ENCODE data around the gene TBC1D17.
A peak's percentile ranks its signal among the peaks of the same experiment; 100 is the strongest.

The TBC1D17 gene

DNA sequence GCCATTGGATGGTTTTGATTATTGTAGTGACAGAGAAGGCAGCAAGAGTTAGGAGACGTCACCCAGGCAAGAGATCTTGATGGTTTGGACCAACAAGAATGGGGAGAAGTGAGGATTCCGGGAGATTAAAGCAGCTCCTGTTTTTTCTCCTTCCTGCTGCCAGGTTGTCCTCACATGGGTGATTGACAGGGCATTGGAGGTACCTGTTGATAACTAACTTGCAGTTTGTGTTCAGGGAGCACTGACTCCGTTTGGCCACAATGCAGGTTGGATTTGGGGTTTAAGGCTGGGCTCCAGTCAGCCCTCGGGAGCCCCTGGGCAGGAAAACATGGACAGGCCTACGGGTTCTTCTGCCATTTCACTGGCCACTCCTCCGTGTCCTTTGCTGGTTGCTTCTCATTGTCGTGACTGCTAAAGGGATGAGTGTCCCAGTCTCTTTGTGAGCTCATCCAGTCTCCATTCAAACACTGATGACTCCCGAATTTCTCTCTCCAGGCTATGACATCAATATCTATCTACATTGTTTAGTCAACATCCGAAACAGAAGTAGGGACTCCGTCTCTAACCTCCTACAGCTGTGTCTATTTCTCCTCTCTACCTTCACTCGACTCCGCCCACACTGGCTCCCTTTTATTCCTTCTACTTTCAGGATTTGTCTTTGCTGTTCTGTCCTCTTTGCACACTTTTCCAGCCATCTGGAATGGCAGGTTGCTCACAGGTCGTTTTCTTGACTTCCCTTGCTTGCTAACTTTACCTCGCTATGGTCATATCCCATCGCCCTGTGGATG lies 27.9 kb upstream of the TBC1D17 start:
- H3K9ac ChIP-seq (ENCODE audit: low read length) = no peak overlapping the region
- peak overlapping the region; percentile 95 for H3K27ac ChIP-seq (ENCODE audit: low read depth, low read length)
- no peaks in the 10 kb centered on the region for H3K9me3 ChIP-seq (ENCODE audit: low read length)
- H3K4me1 ChIP-seq (ENCODE audit: insufficient read depth, low read length) = peaks cover 27% of the 10 kb centered on the region
- no peaks in the 10 kb centered on the region for H3K36me3 ChIP-seq (ENCODE audit: insufficient read depth, low read length)
- no peaks in the 10 kb centered on the region for H3K27me3 ChIP-seq (ENCODE audit: control insufficient read depth in 1 of 2, insufficient read depth in 2 of 2, low read length in 2 of 2)
- H3K4me3 ChIP-seq (ENCODE audit: low read depth in 1 of 2, low read length in 2 of 2) = peak overlapping the region; percentile 12 to 70

DNA sequence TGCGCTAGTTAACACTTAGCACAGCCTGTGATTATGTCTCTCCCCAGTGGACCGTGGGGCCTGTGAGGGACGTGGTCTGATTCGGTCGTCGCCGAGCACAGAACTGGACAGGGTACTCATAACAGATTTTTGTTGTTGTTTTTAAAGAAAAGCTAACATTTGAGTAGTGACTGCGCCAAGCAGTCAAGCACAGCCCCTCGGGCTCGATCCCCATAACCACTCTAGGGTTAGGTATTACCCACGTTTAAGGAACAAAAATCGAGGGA lies 27.3 kb upstream of the TBC1D17 start:
- peak overlapping the region; percentile 95 for H3K27ac ChIP-seq (ENCODE audit: low read depth, low read length)
- H3K36me3 ChIP-seq (ENCODE audit: insufficient read depth, low read length) = no peaks in the 10 kb centered on the region
- H3K4me3 ChIP-seq (ENCODE audit: low read depth in 1 of 2, low read length in 2 of 2) = peak overlapping the region in 1 of 2 donors; percentile 70
- no peaks in the 10 kb centered on the region for H3K9me3 ChIP-seq (ENCODE audit: low read length)
- no peaks in the 10 kb centered on the region for H3K27me3 ChIP-seq (ENCODE audit: control insufficient read depth in 1 of 2, insufficient read depth in 2 of 2, low read length in 2 of 2)
- peaks cover 27% of the 10 kb centered on the region for H3K4me1 ChIP-seq (ENCODE audit: insufficient read depth, low read length)
- no peak overlapping the region for H3K9ac ChIP-seq (ENCODE audit: low read length)

DNA sequence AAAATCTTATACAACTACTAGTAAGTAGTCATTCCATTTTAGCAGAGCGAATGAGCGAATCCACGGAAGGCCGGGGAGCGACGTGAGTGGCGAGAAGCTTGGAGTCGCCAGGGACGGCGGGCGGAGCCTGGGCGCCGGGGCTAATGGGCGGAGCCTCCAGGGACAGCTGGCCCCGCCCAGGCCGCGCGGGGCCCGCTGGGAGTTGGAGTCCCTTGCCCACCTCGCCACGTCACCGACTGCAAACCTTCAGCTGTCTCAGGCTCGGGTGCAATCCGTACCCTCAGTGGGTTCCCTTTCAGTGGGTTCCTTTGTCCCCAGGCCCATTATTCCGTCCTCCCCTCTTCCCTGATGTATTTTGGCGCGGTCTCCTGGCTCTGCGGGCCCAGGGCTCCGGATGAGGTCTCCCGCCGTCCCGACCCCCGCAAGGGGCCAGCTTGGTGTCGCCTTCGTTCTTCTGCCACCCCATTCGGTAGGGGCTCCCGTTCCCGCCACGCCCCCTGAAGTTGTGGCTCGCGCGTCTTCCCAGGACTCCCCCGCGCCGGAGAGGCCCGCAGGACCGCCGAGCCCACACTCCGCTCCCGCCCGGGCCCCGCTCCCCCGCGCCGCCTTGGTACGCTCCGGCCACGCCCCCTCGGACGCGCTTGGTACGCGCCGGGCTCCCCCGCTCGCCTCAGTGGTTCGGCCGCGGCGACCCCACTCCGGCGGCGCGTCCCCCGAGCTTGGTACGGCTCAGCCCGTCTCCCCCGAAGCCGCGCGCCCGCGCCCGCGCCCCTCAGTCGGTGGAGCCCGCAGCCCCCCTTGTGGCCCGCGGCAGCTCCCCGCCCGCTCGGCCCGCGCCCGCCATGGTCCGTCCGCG lies 26.8 kb upstream of the TBC1D17 start, which contains the start of gene PTOV1:
TSS of gene PTOV1 (plus strand) at position 673 of the 856 bp plus-strand sequence.
- Histone ChIP-seq H3K9ac (ENCODE audit: low read length) (peak within 1 kb of the TSS; percentile 83), H3K9me3 (ENCODE audit: low read length) (no peaks in the 10 kb centered on the region), H3K27ac (ENCODE audit: low read depth, low read length) (peak within 1 kb of the TSS; percentile 95), H3K4me1 (ENCODE audit: insufficient read depth, low read length) (peaks cover 27% of the 10 kb centered on the region), H3K36me3 (ENCODE audit: insufficient read depth, low read length) (peaks cover 5% of the 10 kb centered on the region), H3K27me3 (ENCODE audit: control insufficient read depth in 1 of 2, insufficient read depth in 2 of 2, low read length in 2 of 2) (no peaks in the 10 kb centered on the region), H3K4me3 (ENCODE audit: low read depth in 1 of 2, low read length in 2 of 2) (peak within 1 kb of the TSS; percentile 66 to 70)

DNA sequence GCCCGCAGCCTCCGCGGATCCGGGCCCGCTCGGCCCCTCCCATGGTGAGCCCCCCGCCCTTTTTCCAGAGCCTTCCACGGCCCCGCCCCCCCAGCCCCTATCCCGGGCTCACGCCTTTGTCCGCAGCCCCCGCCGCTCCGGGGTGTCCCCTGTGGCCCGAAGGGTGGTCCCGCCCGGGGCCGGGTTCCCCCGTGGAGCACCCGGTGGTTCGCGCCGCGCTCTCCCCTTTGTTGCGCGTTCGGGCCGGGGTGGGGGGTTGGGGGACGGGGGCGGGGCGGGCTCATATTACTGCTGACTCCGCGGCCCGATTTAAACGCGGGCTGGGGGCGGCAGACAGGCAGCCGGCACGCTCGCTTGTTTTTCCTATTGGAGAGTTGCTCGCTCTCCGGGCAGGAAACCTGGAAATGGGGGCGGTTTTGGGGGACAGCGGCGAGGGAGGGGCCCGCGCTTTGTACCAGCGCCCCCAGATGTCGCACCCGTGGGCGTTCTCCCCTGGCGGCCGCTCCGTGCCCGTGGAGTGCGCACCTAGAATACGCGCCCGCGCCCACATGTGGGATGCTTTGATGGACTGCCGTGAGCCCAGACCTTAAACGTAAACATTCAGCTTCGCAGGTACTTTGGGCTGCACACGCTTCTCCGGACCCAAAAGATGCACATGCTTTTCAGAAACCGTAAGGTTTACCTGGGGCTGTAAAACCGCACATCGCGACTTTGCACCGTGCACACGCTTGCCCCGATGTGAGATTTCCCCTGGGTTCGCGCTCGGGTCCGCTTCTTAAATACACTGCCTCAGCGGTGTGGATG lies 25.8 kb upstream of the TBC1D17 start:
- Histone ChIP-seq H3K36me3 (ENCODE audit: insufficient read depth, low read length) (peaks cover 6% of the 10 kb centered on the region), H3K9me3 (ENCODE audit: low read length) (no peaks in the 10 kb centered on the region), H3K4me1 (ENCODE audit: insufficient read depth, low read length) (peaks cover 27% of the 10 kb centered on the region), H3K9ac (ENCODE audit: low read length) (no peak overlapping the region), H3K4me3 (ENCODE audit: low read depth in 1 of 2, low read length in 2 of 2) (peak overlapping the region; percentile 53 to 70), H3K27me3 (ENCODE audit: control insufficient read depth in 1 of 2, insufficient read depth in 2 of 2, low read length in 2 of 2) (no peaks in the 10 kb centered on the region), H3K27ac (ENCODE audit: low read depth, low read length) (peak overlapping the region; percentile 95)

DNA sequence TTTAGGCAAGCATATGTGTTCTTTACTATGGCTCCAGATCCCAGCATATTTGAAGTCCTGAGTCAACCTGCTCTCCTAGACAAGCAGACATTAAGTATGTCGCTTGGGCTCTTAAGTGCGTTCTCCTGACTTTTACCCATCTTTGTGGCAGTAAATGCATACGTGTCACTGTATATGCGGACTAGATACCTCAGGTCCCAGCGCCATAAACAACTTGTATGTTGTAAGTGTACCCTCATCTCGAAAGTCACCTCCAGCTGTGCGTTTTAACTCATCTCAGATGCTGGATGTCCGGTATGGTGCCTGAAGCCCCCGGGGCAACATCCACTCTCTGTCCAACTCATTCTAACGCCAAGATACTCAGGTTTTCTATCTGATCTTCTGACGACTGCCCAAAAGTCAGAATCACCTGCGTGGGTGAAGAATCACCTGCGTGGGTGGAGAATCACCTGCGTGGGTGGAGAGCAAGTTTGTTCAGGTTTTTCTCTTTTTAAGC lies 24.8 kb upstream of the TBC1D17 start:
- no peaks in the 10 kb centered on the region for H3K9me3 ChIP-seq (ENCODE audit: low read length)
- peak overlapping the region; percentile 49 for H3K27ac ChIP-seq (ENCODE audit: low read depth, low read length)
- H3K4me1 ChIP-seq (ENCODE audit: insufficient read depth, low read length) = peaks cover 27% of the 10 kb centered on the region
- no peak overlapping the region for H3K9ac ChIP-seq (ENCODE audit: low read length)
- H3K36me3 ChIP-seq (ENCODE audit: insufficient read depth, low read length) = peaks cover 12% of the 10 kb centered on the region
- H3K27me3 ChIP-seq (ENCODE audit: control insufficient read depth in 1 of 2, insufficient read depth in 2 of 2, low read length in 2 of 2) = no peaks in the 10 kb centered on the region
- peak overlapping the region; percentile 53 to 68 for H3K4me3 ChIP-seq (ENCODE audit: low read depth in 1 of 2, low read length in 2 of 2)

DNA sequence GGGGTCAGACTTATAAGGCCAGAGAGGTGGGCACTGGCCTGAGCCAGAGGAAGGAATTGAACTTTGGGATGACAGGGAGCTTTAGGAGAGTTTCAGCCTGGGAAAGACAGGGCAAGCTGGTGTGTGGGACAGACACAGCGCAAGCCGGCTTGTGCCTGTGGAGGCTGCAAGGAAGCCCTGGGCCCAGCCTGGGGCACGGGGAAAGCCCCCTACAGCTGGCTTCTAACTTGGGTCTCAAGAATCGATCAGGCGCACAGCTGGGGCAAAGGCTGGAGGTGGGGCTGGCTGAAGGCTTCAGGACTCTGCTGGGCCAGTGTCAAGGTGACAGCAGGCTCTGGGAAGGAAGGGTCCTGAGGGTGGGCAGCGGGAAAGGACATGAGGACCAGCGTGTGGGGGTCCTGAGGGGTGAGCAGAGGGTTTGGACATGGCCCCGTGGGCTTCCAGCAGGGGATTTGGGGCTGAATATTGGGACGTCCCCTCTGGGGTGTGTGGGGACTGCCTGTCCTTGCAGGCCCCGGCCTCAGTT lies 23.6 kb upstream of the TBC1D17 start:
- no peak overlapping the region for H3K27ac ChIP-seq (ENCODE audit: low read depth, low read length)

DNA sequence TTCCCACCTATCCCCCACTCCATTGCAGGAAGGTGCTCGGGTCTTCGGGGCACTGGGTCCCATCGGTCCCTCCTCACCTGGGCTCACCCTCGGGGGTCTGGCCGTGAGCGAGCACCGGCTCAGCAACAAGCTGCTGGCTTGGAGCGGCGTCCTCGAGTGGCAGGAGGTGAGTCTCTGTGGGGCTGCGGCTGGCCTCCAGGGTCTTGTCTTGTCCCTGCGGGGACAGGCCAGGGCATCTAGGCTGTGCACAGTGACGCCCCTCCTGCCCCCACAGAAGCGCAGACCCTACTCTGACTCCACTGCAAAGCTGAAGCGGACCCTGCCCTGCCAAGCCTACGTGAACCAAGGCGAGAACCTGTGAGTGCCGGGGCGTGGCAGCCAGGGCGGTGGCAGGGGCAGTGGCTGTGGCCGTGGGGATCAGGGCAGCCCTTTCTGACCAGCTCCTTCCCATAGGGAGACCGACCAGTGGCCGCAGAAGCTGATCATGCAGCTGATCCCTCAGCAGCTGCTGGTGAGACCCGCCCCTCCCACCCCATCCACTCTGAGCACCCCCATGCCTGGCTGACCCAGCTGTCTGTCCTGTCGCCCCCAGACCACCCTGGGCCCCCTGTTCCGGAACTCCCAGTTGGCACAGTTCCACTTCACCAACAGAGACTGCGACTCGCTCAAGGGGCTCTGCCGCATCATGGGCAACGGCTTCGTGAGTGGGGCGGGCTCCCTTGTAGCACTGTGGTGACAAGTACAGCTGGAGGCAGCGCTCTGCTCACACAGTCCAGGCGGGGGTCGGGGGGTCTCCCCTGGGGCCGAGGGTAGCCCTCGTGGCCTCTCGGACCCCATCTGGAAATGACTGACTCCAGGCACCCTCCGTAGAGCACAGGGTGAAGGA lies 22.9 kb upstream of the TBC1D17 start:
- peaks cover 14% of the 10 kb centered on the region for H3K36me3 ChIP-seq (ENCODE audit: insufficient read depth, low read length)
- no peak overlapping the region for H3K9ac ChIP-seq (ENCODE audit: low read length)
- H3K4me3 ChIP-seq (ENCODE audit: low read depth in 1 of 2, low read length in 2 of 2) = no peak overlapping the region
- no peaks in the 10 kb centered on the region for H3K27me3 ChIP-seq (ENCODE audit: control insufficient read depth in 1 of 2, insufficient read depth in 2 of 2, low read length in 2 of 2)
- no peak overlapping the region for H3K27ac ChIP-seq (ENCODE audit: low read depth, low read length)
- H3K4me1 ChIP-seq (ENCODE audit: insufficient read depth, low read length) = peaks cover 27% of the 10 kb centered on the region
- H3K9me3 ChIP-seq (ENCODE audit: low read length) = no peaks in the 10 kb centered on the region

More for the DNA sequence above, 23.6 kb upstream of the TBC1D17 start:
- Histone ChIP-seq H3K4me3 (ENCODE audit: low read depth in 1 of 2, low read length in 2 of 2) (no peak overlapping the region), H3K27me3 (ENCODE audit: control insufficient read depth in 1 of 2, insufficient read depth in 2 of 2, low read length in 2 of 2) (no peaks in the 10 kb centered on the region), H3K4me1 (ENCODE audit: insufficient read depth, low read length) (peaks cover 27% of the 10 kb centered on the region), H3K36me3 (ENCODE audit: insufficient read depth, low read length) (peaks cover 14% of the 10 kb centered on the region), H3K9me3 (ENCODE audit: low read length) (no peaks in the 10 kb centered on the region), H3K9ac (ENCODE audit: low read length) (no peak overlapping the region)

DNA sequence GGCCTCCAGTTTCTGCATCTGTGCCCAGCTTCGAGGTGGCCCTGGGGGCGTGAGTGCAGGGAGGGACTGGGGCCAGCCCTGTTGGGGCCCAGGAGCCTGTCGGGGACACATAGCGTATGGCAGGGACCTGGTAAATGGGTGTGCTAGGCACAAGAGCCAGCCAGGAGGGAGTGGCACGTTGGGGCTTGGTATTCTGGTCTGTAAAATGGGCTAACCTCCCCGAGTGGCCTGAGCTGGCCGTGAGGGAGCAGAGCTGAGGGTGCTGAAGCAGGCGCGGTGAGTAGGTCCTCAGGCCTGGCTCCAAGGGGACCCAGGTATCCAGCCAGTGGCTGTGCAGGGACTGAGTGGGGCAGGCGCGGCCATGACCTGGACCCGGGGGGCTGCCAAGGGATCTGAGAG lies 22.2 kb upstream of the TBC1D17 start:
- H3K4me3 ChIP-seq (ENCODE audit: low read depth in 1 of 2, low read length in 2 of 2) = no peak overlapping the region
- H3K27ac ChIP-seq (ENCODE audit: low read depth, low read length) = no peak overlapping the region
- no peak overlapping the region for H3K9ac ChIP-seq (ENCODE audit: low read length)
- no peaks in the 10 kb centered on the region for H3K9me3 ChIP-seq (ENCODE audit: low read length)
- H3K4me1 ChIP-seq (ENCODE audit: insufficient read depth, low read length) = peaks cover 21% of the 10 kb centered on the region
- H3K36me3 ChIP-seq (ENCODE audit: insufficient read depth, low read length) = peaks cover 14% of the 10 kb centered on the region
- H3K27me3 ChIP-seq (ENCODE audit: control insufficient read depth in 1 of 2, insufficient read depth in 2 of 2, low read length in 2 of 2) = no peaks in the 10 kb centered on the region

DNA sequence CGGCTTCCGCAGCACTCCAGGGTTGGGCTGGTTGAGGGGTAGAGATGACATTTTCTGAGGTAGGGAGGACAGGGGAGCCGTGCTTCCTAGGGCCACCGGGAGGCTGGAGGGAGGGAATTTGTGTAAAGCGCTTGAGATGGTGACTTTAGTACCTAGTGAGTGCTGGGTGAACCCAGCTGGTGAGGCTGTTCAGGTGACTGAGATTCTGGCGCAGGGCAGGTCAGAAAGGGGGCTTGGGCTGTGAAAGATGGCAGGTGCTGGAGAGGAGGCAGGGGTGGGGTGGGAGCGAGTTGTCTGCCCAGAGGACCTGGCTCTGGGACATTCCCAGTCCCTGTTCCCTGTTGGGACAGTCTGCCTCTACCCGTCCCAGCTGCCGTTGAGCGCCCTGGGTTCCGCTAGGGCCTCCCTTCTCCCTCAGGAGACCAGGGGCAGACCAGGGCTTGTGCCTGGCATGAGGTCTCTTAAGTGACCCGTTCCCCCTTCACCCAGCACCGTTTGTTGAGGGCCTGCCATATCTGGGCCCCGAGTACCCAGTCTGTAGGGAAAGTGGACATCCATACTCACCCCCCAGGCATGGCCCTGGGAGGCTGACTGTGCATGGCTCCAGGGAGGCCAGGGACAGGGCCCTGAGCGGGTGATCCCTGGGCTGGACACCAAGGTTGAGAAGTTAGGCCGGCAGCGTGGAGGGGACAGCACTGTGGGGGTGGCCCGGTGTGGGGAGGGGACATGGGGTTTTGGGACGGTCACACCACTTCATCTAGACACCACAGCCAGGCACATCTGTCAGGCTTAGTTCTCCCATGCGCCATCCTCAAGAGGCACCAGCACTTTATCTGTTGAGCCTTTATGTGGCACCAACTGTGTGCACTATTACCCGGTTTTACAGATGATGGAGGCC lies 21.6 kb upstream of the TBC1D17 start:
- Histone ChIP-seq H3K4me1 (ENCODE audit: insufficient read depth, low read length) (peaks cover 20% of the 10 kb centered on the region), H3K9me3 (ENCODE audit: low read length) (no peaks in the 10 kb centered on the region), H3K4me3 (ENCODE audit: low read depth in 1 of 2, low read length in 2 of 2) (no peak overlapping the region), H3K36me3 (ENCODE audit: insufficient read depth, low read length) (peaks cover 14% of the 10 kb centered on the region), H3K27me3 (ENCODE audit: control insufficient read depth in 1 of 2, insufficient read depth in 2 of 2, low read length in 2 of 2) (no peaks in the 10 kb centered on the region), H3K9ac (ENCODE audit: low read length) (no peak overlapping the region), H3K27ac (ENCODE audit: low read depth, low read length) (no peak overlapping the region)

All from muscle layer of colon (tissue), 2 donors.